ENCODE measurements around the gene PDZRN3.

Gene PDZRN3

DNA sequence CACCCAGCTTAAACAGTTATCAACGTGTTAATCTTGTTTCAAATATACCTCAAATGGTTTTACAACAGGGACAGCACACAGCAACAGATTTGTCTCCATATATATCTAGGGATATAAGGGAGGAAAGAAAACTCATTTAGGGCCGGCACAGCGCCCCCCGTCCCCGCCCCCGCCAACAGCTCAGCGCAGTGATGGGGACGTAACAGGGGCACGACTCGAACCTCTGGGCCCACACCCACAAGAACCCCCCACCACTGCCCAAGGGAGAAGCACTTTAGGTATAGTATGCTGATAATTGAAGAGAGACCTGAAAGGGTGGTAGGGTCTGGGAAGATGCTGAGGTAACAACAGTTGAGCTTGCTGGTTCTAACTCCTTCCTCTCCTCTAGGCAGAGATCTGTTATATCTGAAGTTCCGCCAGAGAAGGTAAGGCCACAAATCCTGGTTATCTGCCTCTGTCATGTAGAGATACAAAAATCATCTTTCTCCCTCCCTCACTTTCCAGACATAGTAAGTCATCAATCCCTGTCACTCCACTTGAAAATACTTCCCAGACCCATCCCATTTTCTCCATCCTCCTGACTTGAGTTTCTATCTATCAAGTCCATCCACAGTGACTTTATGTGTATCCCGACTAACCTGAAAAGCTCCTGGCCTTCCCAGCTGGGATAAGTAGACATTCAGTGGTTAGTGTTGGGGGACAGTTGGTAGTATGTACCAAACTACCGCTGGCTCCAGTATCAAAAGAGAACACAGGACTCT lies 126.9 kb downstream of the PDZRN3 start:
- no peak for DNase-seq (ENCODE audit: low read depth in 2 of 2, low spot score in 1 of 2)

DNA sequence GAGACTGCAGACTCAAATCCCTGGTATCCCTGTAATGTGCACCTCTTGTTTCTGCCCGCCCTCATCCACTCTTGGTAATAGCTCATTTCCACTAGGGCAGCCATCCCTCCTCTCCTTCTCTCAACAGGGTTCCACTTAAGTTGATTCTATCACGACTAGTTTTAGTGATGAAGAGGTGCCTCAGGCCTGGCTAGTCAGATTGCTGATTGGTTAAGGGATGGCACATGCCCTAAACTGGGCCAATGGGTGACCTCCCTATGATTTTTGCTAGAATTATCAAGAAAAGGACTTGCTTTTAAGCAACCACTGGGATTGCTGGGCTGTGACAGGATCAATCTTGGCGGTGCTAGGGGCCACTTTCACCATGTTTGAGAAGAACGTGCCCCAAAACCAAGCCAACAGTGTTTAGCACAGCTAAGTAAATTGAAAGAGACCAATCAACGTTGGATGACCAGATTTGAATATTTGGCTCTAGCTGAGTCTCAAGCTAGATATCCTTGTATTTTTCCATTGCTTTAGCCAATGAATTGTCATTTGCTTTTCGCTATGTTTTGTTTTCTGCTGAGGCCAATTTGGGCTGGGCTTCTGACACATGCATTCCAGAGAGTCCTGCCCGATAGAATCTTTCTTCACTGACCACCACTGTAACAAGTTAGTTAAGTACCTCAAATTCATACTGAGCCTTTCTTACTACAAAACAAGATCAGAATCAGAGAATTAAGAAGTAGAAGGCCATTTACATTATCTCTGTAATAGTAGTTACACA lies 131.0 kb downstream of the PDZRN3 start:
- no peak for DNase-seq (ENCODE audit: low read depth in 2 of 2, low spot score in 1 of 2)

DNA sequence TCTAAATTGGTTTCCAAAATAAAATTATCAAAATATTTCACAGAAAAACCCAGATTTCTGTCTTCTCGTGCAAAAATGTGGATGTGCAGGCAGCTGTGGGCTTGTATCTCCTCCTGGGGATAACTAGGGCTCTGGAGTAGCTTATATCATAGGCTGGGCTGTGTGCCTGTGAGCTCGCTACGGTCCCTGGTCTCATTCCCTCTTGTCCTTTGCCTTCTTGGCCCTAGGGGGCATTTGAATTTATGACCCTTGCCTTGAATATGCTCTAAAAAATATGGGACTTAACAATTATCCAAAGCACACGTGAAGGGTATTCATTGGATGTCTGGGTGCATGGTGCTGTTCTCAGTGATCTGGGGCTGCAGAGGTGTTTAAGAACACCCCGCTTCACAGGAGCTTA lies 132.6 kb downstream of the PDZRN3 start:
- no peak for DNase-seq (ENCODE audit: low read depth in 2 of 2, low spot score in 1 of 2)

DNA sequence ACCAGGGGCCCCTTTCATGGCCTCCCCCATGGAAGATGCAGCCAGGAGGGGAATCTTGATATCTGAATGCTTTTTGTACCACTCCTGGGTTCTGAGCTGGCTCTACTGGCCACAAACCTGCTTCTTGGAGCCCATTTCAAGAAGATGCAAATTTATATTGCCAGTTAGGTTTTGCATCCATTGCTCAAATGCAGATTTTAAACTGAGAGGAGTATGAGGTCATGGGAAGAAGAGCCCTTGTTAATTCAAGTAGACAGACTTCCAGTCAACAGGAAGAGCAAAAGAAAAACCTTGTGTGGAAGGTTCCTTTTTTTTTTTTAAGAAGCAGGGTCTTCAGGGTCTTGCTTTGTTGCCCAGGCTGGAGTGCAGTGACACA lies 133.5 kb downstream of the PDZRN3 start:
- DNase-seq (ENCODE audit: low read depth in 2 of 2, low spot score in 1 of 2): no peak

DNA sequence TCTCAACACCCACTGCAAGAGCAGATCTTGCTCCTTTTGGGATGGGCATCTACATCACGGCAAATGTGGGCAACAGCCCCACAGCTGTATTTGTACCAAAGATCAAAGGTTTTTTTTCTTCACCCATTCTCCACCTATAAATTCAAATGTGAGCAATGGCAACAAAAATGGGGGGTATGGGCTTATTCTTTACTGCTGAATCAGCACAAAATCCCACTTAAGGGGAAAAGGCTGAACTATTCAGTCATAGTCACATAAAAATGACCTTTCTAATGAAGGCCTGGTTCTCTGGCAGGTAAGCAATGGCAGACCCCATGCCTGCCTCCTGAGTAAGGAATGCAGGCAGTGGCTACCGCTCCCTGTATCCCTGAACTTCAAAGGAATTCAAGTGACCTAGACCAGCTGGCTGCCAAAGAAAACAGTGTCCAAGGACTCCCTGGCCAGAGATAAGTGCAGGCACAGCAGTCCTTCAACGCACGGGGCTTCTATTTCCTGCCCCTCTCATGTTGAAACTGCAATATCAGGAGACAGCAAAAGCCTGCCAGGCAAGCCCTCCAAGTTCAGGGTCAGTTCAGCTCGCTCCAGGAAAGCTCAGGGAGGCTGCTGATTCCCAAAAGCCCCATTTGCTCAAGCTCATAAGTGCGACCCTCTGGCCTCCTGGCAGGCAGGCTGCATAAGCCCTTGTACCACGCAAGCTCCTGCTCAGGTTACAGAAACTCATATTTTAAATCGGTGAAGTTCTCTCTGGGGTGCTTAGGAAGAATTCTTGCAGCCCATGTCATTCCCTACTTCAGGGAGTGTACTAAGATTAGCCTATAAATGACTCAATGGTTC lies 134.1 kb downstream of the PDZRN3 start:
- no peak for DNase-seq (ENCODE audit: low read depth in 2 of 2, low spot score in 1 of 2)

DNA sequence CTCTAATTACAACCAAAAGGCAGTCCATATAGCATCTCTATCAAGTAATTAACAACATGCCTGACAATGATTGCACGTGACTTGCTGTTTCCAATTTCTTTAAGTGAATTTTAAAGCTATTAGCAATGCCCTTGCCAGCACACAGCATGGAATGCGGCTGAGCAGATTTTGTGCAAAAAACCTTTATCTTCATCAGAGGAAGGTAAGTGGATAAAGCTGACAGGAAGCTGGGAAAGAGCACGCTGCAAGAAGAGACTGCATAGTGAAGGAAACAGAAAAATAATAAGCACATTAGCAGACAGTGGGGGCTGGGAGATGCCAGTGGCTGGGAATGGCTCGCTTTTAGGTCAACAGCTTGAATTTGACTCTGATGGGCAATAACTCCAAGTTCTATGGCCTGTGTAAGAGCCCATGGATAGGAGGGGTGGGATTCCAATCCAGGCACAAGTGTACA lies 138.8 kb downstream of the PDZRN3 start:
- no peak for DNase-seq (ENCODE audit: low read depth in 2 of 2, low spot score in 1 of 2)

DNA sequence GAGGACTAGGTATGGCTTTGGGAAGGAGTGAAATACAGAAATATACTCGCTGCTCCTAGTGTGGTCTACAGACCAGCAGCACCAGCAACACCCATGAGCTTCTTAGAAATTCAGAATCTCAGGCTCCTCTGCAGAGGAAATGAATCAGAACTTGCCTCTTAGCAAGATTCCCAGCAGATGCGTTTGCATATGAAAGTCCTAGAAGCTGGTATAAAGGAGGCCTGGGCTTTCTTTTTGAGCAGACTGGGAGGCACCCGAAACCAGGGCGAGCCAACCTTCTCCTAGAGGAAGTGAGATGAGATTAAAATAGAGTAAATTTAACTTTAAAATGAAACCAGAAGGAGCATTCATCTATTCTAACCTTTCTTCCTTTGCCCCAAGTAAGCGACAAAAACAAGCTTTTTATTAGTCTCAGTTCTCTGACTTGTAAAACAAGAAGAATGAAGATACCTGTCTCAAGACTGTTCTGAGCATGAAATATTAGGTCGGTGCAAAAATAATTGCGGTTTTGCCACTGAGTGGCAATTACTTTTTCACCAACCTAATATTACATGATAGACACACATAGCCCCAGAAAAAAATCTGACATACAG lies 140.0 kb downstream of the PDZRN3 start:
- DNase-seq (ENCODE audit: low read depth in 2 of 2, low spot score in 1 of 2): no peak

DNA sequence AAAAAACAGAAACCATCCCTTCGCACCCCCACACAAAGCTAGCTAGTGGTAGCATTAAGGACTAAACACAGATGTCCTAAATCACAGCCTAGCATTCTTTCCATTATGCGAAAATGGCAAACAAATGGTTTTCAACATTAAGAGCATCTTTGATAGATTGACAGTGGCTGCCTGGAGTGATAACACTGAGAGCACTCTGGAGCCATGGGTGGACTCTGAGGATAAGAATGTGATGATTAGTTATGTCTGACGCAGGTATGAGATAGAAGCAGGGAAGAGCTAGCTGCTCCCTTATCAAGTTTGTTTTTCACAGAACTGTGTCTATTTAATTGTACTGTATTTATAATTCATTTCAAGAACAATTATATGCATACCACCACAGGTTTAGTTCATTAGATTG lies 142.9 kb downstream of the PDZRN3 start:
- no peak for DNase-seq (ENCODE audit: low read depth in 2 of 2, low spot score in 1 of 2)

DNA sequence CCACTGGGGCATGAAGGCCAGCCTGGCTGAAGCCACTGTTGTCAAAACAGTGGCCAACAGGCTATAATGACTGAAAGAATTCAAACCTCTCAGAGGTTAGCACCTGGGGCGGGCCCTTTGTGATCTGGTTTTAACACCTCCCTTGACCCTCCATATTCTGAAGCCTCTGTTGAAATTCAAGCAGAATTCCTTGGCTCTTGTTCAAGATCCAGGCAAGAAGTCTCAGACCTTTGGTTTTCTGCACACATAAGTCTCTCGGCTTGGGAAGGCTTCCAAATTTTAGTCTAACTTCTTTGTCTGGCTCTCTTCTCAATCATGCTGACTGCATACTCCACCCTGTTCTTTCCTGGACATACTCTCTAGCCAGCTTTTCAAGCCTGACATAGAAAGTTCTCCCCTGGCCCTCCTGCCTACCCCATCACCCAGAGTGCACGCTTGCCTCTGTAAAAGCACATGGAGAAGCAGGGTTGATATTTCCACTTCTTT lies 144.5 kb downstream of the PDZRN3 start:
- DNase-seq (ENCODE audit: low read depth in 2 of 2, low spot score in 1 of 2): no peak

DNA sequence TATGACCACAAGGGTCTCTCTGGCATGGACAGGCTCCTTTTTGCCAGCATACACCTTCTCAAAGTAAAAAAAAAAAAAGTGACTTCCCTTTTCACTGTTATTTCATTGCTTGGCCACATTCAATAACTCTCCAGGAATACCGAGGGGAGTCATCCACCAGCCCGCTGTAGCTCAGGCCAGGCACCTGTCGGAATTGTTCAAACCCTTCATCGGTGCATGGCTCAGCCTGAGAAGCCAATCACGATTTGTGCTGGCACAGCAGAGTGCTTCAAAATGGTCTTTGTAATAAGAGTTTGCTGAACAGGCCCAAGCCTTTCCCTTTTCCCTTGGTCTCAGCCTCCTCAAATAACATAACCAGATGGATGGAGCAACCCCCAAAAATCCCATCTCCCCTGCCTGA lies 145.4 kb downstream of the PDZRN3 start:
- DNase-seq (ENCODE audit: low read depth in 2 of 2, low spot score in 1 of 2): no peak

DNA sequence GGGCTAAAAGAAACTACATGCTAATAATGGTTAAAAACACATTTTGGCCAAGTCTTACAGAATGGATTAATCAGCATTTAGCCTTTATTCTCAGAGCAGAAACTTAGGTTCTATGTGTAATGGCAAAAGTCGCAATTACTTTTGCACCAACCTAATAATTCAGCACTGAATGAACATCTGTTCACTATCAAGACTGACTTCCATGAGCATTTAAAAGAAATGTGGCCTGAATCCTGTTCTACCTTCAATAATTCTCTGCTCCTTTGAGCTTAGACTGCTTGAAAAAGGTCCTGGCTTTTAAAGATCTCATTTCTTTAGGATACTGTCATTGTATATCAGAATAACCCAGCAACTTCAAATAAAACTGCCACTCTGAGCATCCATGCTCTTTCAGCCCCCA lies 145.9 kb downstream of the PDZRN3 start:
- no peak for DNase-seq (ENCODE audit: low read depth in 2 of 2, low spot score in 1 of 2)

DNA sequence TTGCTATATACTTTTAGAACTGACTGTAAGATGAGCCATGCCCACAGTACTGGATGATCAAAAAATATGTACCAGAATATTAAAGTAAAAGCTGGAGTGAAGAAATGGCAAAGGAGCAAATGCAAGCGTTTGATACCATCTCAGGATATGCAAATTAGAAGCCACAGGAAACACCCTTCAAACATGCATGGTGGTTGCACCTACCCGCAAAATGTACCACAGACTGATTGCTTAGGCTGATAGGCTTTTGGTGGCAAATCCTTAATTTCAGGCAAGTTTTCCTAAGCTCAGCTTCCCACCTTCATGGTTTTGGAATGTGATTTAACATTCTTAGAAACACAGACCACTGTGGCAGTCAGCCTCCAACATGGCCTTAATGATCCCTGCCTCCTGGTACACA lies 149.0 kb downstream of the PDZRN3 start:
- no peak for DNase-seq (ENCODE audit: low read depth in 2 of 2, low spot score in 1 of 2)

DNA sequence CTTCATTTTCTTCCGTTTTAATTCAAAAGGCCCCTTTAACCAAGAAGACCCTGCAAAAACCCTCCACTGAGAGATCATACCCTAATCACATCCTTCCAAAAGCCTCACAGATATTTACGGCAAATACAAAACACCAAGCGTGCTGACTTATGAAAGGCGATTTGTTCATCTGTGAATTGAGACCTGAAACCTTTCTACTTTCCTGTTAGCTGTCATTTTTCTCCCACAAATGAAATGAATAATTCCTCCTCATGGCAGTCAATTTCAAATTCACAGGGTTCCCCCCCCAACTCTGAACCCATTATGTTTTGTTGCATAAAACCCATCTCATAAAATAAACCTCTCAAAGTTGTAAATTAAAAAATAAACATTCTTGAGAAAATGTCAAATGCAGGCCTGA lies 149.6 kb downstream of the PDZRN3 start:
- DNase-seq (ENCODE audit: low read depth in 2 of 2, low spot score in 1 of 2): no peak

DNA sequence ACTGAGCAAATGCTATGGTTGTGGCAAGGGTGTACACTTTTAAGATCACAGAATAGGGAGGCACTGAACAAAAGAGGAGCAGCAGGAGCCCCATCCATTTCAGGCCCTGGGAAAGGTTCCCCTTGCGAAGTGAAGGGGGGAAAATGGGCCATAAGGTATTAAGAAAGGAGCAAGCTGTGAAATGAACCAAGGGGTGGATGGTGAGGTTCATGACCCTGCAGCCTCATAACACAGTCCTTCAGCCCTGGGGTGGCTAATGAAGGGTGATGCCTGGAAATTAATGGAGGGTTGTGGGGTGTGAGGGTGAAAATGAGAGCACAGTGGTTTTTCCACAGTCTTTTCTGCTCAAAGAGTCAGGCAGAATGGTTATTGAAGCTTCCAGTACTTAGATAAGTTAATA lies 150.1 kb downstream of the PDZRN3 start:
- DNase-seq (ENCODE audit: low read depth in 2 of 2, low spot score in 1 of 2): no peak

DNA sequence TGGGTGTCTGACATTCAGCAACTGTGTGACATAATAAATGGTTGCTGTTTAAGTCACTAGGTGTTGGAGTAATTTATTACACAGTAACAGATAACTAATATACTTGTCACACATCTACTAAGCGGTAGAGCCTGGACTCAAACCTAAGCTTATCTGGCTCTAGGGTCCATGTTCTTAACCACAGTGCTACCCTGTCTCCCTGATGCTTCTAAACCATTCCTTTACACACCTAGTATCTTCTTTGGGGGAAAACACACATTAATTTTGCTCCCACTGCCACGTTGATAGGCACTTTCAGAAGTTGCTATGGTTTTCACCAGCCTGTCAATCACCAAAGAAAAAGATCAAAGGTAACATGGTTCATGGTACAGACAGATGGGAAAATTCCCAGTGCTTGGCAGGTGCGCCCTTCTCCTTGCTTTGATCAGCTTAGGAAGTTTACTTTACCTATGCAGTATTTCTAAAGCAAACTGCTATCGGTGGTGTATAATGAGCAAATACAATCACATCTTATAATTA lies 150.8 kb downstream of the PDZRN3 start:
- DNase-seq (ENCODE audit: low read depth in 2 of 2, low spot score in 1 of 2): no peak

DNA sequence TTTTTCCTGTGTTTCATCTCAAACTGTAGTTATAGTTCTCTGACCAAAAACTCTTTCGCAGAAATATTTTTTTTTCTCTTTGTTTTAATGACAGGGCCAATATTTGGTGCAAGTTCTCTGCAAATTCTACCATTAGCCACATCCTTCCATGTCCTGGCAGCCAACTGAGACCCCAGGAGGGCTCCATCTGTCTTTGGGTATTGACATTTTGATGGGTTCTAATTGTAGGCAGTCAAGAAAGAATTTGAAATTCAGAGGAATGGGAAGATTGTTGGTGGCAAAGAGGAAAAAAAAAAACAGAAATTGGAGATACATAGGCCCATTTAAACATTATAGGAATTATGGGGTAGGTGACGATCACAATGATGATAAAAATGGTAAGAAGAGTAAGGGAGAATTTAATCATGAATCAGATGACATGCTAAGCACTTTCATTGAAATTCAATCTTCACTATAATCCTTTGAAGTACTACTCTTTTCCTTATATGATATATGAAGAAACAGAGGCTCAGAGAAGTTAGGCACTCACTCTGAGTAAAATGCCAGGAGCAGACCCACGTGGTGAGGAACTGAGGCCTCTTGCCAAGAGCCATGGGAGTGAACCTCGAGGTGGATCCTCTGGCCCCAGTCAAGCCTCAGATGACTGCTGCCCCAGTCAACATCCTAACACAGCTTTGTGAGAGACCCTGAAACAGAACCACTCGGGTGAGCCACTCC lies 151.4 kb downstream of the PDZRN3 start:
- no peak for DNase-seq (ENCODE audit: low read depth in 2 of 2, low spot score in 1 of 2)

DNA sequence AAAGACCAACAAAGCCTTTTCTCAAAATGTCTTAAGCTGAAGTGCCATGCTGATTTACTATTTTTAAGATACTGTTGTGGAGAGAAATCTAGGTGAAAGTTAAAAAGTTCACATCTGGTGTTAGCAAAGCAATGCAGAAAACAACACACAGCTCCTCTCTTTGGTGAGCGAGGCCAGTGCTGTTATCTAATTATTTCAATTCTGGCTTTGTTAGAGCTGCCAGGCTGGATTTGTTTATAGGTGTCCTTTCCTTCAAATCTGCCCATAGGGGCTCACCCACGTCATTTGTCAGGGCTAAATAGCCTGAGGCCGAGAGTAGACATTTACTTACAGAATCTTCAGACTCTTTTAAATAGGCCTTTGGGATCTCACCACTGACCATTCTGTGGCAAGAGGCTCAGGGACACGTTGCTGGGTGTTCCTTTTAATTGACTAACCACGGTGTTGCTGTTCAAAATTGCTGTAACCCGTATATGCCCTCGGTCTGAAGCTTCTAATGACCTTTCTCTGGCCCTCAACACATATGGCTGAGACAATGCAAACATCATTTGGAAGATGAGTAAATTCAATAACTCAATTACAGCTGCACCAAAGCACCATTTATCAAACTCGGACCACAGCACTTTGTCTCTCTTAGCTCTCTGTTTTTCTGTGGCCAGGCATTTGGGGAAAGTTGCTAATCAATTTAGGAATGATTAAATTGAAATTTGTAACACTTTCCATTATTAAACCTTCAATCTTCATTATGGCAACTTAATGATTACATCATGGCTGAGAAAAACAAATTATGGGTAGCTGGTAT lies 152.6 kb downstream of the PDZRN3 start:
- no peak for DNase-seq (ENCODE audit: low read depth in 2 of 2, low spot score in 1 of 2)

DNA sequence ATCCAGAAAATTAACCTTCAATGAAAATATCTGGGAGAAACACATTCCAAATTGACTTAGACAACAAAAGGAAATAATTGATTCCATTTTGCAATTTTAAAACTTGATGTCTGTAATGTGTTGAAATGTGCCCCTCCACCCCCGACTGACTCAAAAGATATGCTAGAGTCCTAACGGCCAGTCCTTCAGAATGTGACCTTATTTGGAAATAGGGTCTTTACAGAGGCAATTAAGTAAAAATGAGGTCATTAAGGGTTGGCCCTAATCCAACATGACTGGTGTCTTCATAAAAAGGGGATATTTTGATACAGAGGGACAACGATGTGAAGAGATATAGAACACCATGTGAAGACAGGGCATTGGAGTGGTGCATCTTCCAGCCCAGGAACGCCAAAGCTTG lies 153.9 kb downstream of the PDZRN3 start:
- DNase-seq (ENCODE audit: low read depth in 2 of 2, low spot score in 1 of 2): no peak

DNA sequence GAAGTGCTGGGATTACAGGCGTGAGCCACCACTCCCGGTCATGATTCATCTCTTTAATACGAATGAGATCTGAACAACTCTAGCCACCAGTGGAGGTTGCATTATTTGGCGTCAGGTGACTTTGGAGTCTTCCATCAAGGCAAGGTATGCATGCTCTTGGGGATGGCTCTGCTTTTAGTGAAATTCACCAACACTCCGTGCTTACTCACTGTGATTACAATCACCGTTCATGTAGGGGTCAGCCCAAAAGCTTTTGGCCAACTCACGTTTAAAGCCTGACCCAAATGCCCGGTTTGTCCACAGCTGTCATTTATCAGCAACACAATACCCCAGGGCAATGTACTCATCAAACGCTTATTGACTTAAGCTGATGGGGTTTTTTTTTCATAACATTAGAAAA lies 155.4 kb downstream of the PDZRN3 start:
- DNase-seq (ENCODE audit: low read depth in 2 of 2, low spot score in 1 of 2): no peak

DNA sequence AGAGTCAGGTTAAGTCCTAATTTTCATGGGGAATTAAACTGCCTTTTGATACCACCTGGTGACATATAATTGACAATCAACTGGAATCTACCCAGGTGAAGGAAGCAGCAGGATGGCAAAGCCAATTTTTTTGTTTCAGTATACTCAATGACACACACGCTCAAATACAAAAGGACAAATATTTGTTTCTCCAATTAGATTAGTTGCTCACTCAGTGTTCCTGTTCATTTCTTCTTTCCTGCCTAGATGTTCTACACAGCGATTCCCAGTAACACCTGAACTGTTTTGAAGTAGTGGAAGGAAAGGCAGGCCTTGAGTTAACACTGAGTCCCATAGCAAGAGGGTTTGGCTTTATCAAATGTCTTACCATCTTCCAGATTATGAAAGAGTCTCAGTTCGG lies 157.5 kb downstream of the PDZRN3 start:
- no peak for DNase-seq (ENCODE audit: low read depth in 2 of 2, low spot score in 1 of 2)

Data from stimulated activated CD8-positive, alpha-beta memory T cell treated with anti-CD3 and anti-CD28 coated beads, Interleukin-4, amount 100 ng/mL, for 4 hours (primary cell).